ENCODE measurements around the gene KRT85.

DNA sequence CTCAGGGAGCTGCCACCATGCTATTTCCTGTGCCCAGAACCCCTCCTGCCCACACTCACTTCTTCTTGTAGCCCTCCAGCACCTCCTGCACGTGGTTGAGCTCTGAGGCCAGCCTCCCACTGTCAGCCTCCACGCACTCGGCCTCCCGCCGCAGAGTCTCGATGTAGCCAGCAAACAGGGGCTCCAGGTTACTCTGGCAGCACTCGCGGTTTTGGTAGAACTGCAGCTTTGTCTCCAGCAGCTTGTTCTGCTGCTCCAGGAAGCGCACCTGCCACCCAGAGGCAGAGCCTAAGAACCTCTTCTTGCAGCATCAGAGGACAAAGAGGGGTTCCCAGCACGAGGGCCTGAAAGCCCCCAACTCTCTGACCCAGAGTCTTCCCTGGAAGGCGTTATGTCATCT, 48.2 kb downstream of the KRT85 start:
- TF ChIP-seq ZNF426 (tag by site-specific recombination; IDR thresholded peaks at IDR 0.05) (no peak), ZNF211 (tag by site-specific recombination; IDR thresholded peaks at IDR 0.05; ENCODE audit: low read depth) (no peak), ZNF571 (tag by site-specific recombination; IDR thresholded peaks at IDR 0.05) (no peak), ZFP41 (tag by site-specific recombination; IDR thresholded peaks at IDR 0.05; ENCODE audit: borderline replicate concordance) (no peak), ZNF391 (tag by site-specific recombination; IDR thresholded peaks at IDR 0.05; ENCODE audit: borderline replicate concordance, low read depth) (no peak)
- TF ChIP-seq, protein P1, sequence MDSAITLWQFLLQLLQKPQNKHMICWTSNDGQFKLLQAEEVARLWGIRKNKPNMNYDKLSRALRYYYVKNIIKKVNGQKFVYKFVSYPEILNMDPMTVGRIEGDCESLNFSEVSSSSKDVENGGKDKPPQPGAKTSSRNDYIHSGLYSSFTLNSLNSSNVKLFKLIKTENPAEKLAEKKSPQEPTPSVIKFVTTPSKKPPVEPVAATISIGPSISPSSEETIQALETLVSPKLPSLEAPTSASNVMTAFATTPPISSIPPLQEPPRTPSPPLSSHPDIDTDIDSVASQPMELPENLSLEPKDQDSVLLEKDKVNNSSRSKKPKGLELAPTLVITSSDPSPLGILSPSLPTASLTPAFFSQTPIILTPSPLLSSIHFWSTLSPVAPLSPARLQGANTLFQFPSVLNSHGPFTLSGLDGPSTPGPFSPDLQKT (IDR thresholded peaks at IDR 0.05; ENCODE audit: borderline replicate concordance, low read depth, low read length), result no peak
- TF ChIP-seq, protein P2, sequence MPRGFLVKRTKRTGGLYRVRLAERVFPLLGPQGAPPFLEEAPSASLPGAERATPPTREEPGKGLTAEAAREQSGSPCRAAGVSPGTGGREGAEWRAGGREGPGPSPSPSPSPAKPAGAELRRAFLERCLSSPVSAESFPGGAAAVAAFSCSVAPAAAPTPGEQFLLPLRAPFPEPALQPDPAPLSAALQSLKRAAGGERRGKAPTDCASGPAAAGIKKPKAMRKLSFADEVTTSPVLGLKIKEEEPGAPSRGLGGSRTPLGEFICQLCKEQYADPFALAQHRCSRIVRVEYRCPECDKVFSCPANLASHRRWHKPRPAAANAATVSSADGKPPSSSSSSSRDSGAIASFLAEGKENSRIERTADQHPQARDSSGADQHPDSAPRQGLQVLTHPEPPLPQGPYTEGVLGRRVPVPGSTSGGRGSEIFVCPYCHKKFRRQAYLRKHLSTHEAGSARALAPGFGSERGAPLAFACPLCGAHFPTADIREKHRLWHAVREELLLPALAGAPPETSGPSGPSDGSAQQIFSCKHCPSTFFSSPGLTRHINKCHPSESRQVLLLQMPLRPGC (tag by site-specific recombination; IDR thresholded peaks at IDR 0.05), result no peak
- TF ChIP-seq, protein P3, sequence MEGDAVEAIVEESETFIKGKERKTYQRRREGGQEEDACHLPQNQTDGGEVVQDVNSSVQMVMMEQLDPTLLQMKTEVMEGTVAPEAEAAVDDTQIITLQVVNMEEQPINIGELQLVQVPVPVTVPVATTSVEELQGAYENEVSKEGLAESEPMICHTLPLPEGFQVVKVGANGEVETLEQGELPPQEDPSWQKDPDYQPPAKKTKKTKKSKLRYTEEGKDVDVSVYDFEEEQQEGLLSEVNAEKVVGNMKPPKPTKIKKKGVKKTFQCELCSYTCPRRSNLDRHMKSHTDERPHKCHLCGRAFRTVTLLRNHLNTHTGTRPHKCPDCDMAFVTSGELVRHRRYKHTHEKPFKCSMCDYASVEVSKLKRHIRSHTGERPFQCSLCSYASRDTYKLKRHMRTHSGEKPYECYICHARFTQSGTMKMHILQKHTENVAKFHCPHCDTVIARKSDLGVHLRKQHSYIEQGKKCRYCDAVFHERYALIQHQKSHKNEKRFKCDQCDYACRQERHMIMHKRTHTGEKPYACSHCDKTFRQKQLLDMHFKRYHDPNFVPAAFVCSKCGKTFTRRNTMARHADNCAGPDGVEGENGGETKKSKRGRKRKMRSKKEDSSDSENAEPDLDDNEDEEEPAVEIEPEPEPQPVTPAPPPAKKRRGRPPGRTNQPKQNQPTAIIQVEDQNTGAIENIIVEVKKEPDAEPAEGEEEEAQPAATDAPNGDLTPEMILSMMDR (tag by site-specific recombination; IDR thresholded peaks at IDR 0.05), result no peak
- TF ChIP-seq, protein P4, sequence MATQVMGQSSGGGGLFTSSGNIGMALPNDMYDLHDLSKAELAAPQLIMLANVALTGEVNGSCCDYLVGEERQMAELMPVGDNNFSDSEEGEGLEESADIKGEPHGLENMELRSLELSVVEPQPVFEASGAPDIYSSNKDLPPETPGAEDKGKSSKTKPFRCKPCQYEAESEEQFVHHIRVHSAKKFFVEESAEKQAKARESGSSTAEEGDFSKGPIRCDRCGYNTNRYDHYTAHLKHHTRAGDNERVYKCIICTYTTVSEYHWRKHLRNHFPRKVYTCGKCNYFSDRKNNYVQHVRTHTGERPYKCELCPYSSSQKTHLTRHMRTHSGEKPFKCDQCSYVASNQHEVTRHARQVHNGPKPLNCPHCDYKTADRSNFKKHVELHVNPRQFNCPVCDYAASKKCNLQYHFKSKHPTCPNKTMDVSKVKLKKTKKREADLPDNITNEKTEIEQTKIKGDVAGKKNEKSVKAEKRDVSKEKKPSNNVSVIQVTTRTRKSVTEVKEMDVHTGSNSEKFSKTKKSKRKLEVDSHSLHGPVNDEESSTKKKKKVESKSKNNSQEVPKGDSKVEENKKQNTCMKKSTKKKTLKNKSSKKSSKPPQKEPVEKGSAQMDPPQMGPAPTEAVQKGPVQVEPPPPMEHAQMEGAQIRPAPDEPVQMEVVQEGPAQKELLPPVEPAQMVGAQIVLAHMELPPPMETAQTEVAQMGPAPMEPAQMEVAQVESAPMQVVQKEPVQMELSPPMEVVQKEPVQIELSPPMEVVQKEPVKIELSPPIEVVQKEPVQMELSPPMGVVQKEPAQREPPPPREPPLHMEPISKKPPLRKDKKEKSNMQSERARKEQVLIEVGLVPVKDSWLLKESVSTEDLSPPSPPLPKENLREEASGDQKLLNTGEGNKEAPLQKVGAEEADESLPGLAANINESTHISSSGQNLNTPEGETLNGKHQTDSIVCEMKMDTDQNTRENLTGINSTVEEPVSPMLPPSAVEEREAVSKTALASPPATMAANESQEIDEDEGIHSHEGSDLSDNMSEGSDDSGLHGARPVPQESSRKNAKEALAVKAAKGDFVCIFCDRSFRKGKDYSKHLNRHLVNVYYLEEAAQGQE (tag by site-specific recombination; IDR thresholded peaks at IDR 0.05), result no peak
